HepG2 (cell line): ENCODE data around the gene SEMA6B. TPM values are rescaled to one million over a fixed set of nuclear protein-coding genes. Genes with fewer than 3 reads are reported as not detected.

Experiments used
- ATAC-seq: fragments of 200-7000 bp; cut with Tn5 transposase; 3 replicates; pipeline ENCODE4 v1.9.1; 2020; ENCODE audit warnings: mild to moderate bottlenecking, moderate library complexity
- BruUV-seq: library from RNA; stranded (reverse); fragments of 400-500 nt; replicated peaks from 2 replicates; lab custom pipeline; 2021; lab: Mats Ljungman, UMichigan
- CTCF ChIA-PET: fragments of 300-600 bp; formaldehyde crosslinking; extraction: SDS; loops from one replicate; lab custom pipeline; 2021; ENCODE audit warnings: low total read pairs, inconsistent platforms, low intra/inter-chr PET ratio; lab: Yijun Ruan, JAX
- POLR2A ChIA-PET: fragments of 350-600 bp; sonication (Branson Sonifier 250); formaldehyde crosslinking; loops from one replicate; lab custom pipeline; 2020; ENCODE audit warnings: antibody characterized with exemption, inconsistent platforms; lab: Yijun Ruan, JAX
- DNase-seq: peaks from one replicate; pipeline ENCODE4 v3.0.0-alpha.2; 2015; ENCODE audit warnings: low spot score
- FAIRE-seq: peaks from 3 replicates; lab custom pipeline; 2011; peaks lifted over from hg19 to GRCh38; lab: Jason Lieb, UNC
- H2AFZ ChIP-seq: one replicate; pipeline ENCODE4 v1.6.1; 2011; ENCODE audit warnings: low read length, inconsistent platforms
- H3K27ac ChIP-seq: fragments of 300-600 bp; 3 replicates; pipeline ENCODE4 v1.8.0; 2011; ENCODE audit warnings: mixed run types, mild to moderate bottlenecking, mixed read lengths, low read length, inconsistent platforms; ENCODE audit not compliant: insufficient read depth; ENCODE audit errors: extremely low read length
- H3K27me3 ChIP-seq, 2 experiments: fragments of 200-600 bp in 1 of 2; 2 replicates in 1 of 2; 3 replicates in 1 of 2; pipeline versions ENCODE4 v1.6.0 to v1.8.0; 2011; ENCODE audit warnings: low read length in 2 of 2, mild to moderate bottlenecking in 2 of 2, moderate library complexity in 2 of 2, inconsistent platforms in 1 of 2; ENCODE audit not compliant: insufficient read depth in 2 of 2, control insufficient read depth in 1 of 2
- H3K36me3 ChIP-seq, 2 experiments: fragments of 200-600 bp in 1 of 2; replicated peaks in 1 of 2; 2 replicates in 1 of 2; 3 replicates in 1 of 2; pipeline versions ENCODE4 v1.5.1 to v1.8.0; 2011; ENCODE audit warnings: low read length in 2 of 2, inconsistent platforms in 1 of 2; ENCODE audit not compliant: insufficient read depth in 2 of 2, control insufficient read depth in 1 of 2
- H3K4me1 ChIP-seq: 2 replicates; pipeline ENCODE4 v1.5.1; 2012; ENCODE audit warnings: low read length, inconsistent platforms; ENCODE audit not compliant: insufficient read depth
- H3K4me2 ChIP-seq: 2 replicates; pipeline ENCODE4 v1.6.0; 2011; ENCODE audit warnings: low read depth, low read length, inconsistent platforms
- H3K4me3 ChIP-seq, 3 experiments: fragments of 200-600 bp in 1 of 3; sonication (generic), shearing (Covaris generic) in 1 of 3; replicated peaks in 1 of 3; 2 replicates each; pipeline ENCODE4 v1.5.1; 2011 to 2016; ENCODE audit warnings: low read length in 3 of 3, inconsistent platforms in 2 of 3, low read depth in 2 of 3, mild to moderate bottlenecking in 2 of 3, control low read depth in 1 of 3, mixed read lengths in 1 of 3; ENCODE audit not compliant: insufficient read depth in 1 of 3
- H3K79me2 ChIP-seq: one replicate; pipeline ENCODE4 v1.6.1; 2011; ENCODE audit warnings: low read length, inconsistent platforms; ENCODE audit not compliant: insufficient read depth
- H3K9ac ChIP-seq: 2 replicates; pipeline ENCODE4 v1.6.0; 2011; ENCODE audit warnings: mild to moderate bottlenecking, low read depth, low read length, inconsistent platforms; ENCODE audit not compliant: insufficient read depth
- H3K9me3 ChIP-seq: 2 replicates; pipeline ENCODE4 v1.5.1; 2012; ENCODE audit warnings: mild to moderate bottlenecking, low read length
- H4K20me1 ChIP-seq: 2 replicates; pipeline ENCODE4 v1.6.0; 2011; ENCODE audit warnings: inconsistent platforms, mild to moderate bottlenecking, low read length, moderate library complexity; ENCODE audit not compliant: insufficient read depth
- ADNP ChIP-seq: sonication (generic); formaldehyde crosslinking; IDR thresholded peaks from 2 replicates; pipeline ENCODE4 v1.4.0; 2020; ENCODE audit warnings: missing genetic modification reagents
- GABPB1 ChIP-seq: IDR thresholded peaks from 2 replicates; pipeline ENCODE4 v1.6.1; 2016; ENCODE audit warnings: mild to moderate bottlenecking, missing genetic modification reagents, moderate library complexity, missing compliant biosample characterization
- LRRFIP1 ChIP-seq: sonication (generic); formaldehyde crosslinking; conservative IDR thresholded peaks from 2 replicates; pipeline ENCODE4 v1.4.0; 2020; ENCODE audit warnings: missing genetic modification reagents
- NFKB2 ChIP-seq: sonication (generic); formaldehyde crosslinking; IDR thresholded peaks from 2 replicates; pipeline ENCODE4 v1.4.0; 2020; ENCODE audit warnings: missing genetic modification reagents, borderline replicate concordance
- SNRNP70 ChIP-seq: fragments of 200-400 bp; formaldehyde crosslinking; IDR thresholded peaks from 2 replicates; pipeline ENCODE4 v1.6.1; 2017; ENCODE audit warnings: mild to moderate bottlenecking, low read depth, low read length, moderate library complexity
- TGIF2 ChIP-seq: IDR thresholded peaks from 2 replicates; pipeline ENCODE4 v1.6.1; 2016; ENCODE audit warnings: control low read depth, missing compliant biosample characterization
- ZFP36 ChIP-seq: fragments of 150-350 bp; IDR thresholded peaks from 2 replicates; pipeline ENCODE4 v1.6.1; 2018; ENCODE audit warnings: borderline replicate concordance, low read length, low read depth; ENCODE audit not compliant: partially characterized antibody
- ZKSCAN1 ChIP-seq: fragments of 150-350 bp; IDR thresholded peaks from 2 replicates; pipeline ENCODE4 v1.6.1; 2014; ENCODE audit warnings: low read length
- ZKSCAN8 ChIP-seq: IDR thresholded peaks from 2 replicates; pipeline ENCODE4 v1.6.1; 2016; ENCODE audit warnings: borderline replicate concordance, missing genetic modification reagents, missing compliant biosample characterization
- ZMYM3 ChIP-seq: sonication (generic); formaldehyde crosslinking; IDR thresholded peaks from 2 replicates; pipeline ENCODE4 v1.5.1; 2020; ENCODE audit warnings: mild to moderate bottlenecking, missing genetic modification reagents
- ZNF75D ChIP-seq: sonication (generic); formaldehyde crosslinking; IDR thresholded peaks from 2 replicates; pipeline ENCODE4 v1.8.1; 2023; ENCODE audit warnings: missing genetic modification reagents, mild to moderate bottlenecking, borderline replicate concordance
- WGBS: methylation state at CpG from one replicate; pipeline ENCODE4 v1.1.6; 2017; ENCODE audit warnings: low lambda C conversion rate; 5-methylcytosine and 5-hydroxymethylcytosine counted together
- in situ Hi-C: cut with HindIII; loops from 2 replicates; pipeline ENCODE4 v1.10.0; 2017; ENCODE audit warnings: low pct_unique_long_range_greater_than_20kb; ENCODE audit not compliant: extremely low pct_ligation_motif_present
- intact Hi-C: fragments of 100-400 bp; cut with micrococcal nuclease; formaldehyde crosslinking; loops from one replicate; pipeline ENCODE4 v1.10.0; 2022; ENCODE audit not compliant: unreplicated experiment
- polyA plus RNA-seq, 8 experiments: library from polyadenylated mRNA; depleted of rRNA in 3 of 8; stranded (reverse) in 7 of 8; unstranded in 1 of 8; fragments of >200 nt; fragmentation: Illumina TruSeq in 4 of 8; extraction: Trizol in 4 of 8; gene quantifications; 2 replicates each; pipeline versions ENCODE4 v1.2.1 to v1.2.3, GENCODE V29; 2011 to 2016; ENCODE audit warnings: low read depth in 4 of 8, missing spikeins in 1 of 8, mixed read lengths in 1 of 8; ENCODE audit not compliant: insufficient read depth in 1 of 8
- total RNA-seq, 5 experiments: library from RNA; depleted of rRNA; stranded (reverse); fragments of >200 nt; fragmentation: Illumina TruSeq; extraction: Trizol; gene quantifications; 2 replicates each; pipeline ENCODE4 v1.2.3, GENCODE V29; 2016; ENCODE audit warnings: low read depth in 1 of 5
- TF ChIP-seq, protein P1 (sequence below): IDR thresholded peaks from 2 replicates; pipeline ENCODE4 v1.6.1; 2016; ENCODE audit warnings: missing compliant biosample characterization, missing genetic modification reagents, borderline replicate concordance

The SEMA6B gene
- total and polyA plus RNA-seq, 2 of the 13 experiments (the other 11 are each of a cell fraction or from before 2014, with no cell fraction given), result 45.5 to 67.1 TPM

- Histone ChIP-seq H4K20me1 (no peaks in the 10 kb centered on the region), H3K4me3 (no peak overlapping the region), H2AFZ (no peak overlapping the region), H3K79me2 (peaks cover 3% of the 10 kb centered on the region), H3K4me2 (0 out of 2 replicates have a peak overlapping the region, but pooled peaks have one; percentile 0), H3K9me3 (no peaks in the 10 kb centered on the region), H3K36me3 (no peaks in the 10 kb centered on the region), H3K9ac (no peak overlapping the region), H3K27me3 (peaks cover 0 to 5% of the 10 kb centered on the region in 2 experiments; a peak in 1 of 5 replicates), H3K4me1 (peaks cover 88% of the 10 kb centered on the region), H3K27ac (no peak overlapping the region)
- DNase-seq (no peak), ATAC-seq (no peak), FAIRE-seq (no peak)
- intact Hi-C loops (loop anchor here (5.0 kb wide), 1 partner anchor 36 kb away; no protein-coding TSS in a partner anchor), in situ Hi-C loops (no loop called here)
- WGBS, result 53% methylated on average over 4 of the region's 6 CpGs
- ChIA-PET POLR2A (no interaction called here), CTCF (no interaction called here)
- no TSS peak for BruUV-seq
- TF ChIP-seq ZKSCAN8 (peak; percentile 98), ZKSCAN1 (peak; percentile 74; the same call in 1 of the 2 replicates)
- TF ChIP-seq, protein P1, sequence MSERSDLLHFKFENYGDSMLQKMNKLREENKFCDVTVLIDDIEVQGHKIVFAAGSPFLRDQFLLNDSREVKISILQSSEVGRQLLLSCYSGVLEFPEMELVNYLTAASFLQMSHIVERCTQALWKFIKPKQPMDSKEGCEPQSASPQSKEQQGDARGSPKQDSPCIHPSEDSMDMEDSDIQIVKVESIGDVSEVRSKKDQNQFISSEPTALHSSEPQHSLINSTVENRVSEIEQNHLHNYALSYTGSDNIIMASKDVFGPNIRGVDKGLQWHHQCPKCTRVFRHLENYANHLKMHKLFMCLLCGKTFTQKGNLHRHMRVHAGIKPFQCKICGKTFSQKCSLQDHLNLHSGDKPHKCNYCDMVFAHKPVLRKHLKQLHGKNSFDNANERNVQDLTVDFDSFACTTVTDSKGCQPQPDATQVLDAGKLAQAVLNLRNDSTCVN, result no peak
These were observed 26.8 kb upstream of the SEMA6B start for GRCh38 chr19:4586245-4586644.

DNA sequence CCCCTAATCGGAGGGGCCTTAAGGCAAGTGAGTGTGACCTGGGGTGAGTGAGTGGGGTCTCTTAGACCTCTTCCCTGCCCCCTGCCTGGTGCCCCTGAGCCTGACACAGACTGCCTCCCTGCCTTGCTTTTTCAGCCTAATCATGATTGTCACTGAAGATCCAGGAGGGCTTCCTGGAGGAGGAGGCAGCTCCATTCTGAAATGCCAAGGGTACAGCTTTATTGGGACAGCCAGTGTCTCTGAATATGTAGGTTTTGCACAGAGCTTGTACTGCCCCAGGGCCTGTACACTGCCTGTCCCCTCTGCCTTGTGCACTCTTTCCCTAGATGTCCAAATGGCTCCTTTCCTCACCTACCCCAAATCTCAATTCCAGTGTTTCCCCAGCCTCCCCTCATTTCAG is 26.1 kb upstream of the SEMA6B start:
- no peak overlapping the region for H3K9ac ChIP-seq
- H3K4me1 ChIP-seq, result peaks cover 85% of the 10 kb centered on the region
- FAIRE-seq (no peak), ATAC-seq (no peak), DNase-seq (no peak)
- peaks cover 7% of the 10 kb centered on the region for H3K79me2 ChIP-seq
- H4K20me1 ChIP-seq, result no peaks in the 10 kb centered on the region
- intact Hi-C loops (loop anchor here (5.0 kb wide), 1 partner anchor 37 kb away; no protein-coding TSS in a partner anchor), in situ Hi-C loops (no loop called here)
- no peaks in the 10 kb centered on the region for H3K9me3 ChIP-seq
- H3K27me3 ChIP-seq, result no peaks in the 10 kb centered on the region
- CTCF ChIA-PET, result no interaction called here
- no peak overlapping the region for H3K4me3 ChIP-seq
- H3K36me3 ChIP-seq, result no peaks in the 10 kb centered on the region
- POLR2A ChIA-PET, result no interaction called here
- no peak overlapping the region for H2AFZ ChIP-seq
- H3K4me2 ChIP-seq, result no peak overlapping the region
- H3K27ac ChIP-seq, result no peak overlapping the region
- BruUV-seq, result no TSS peak
- 100% methylated on average over 1 of the region's 1 CpG for WGBS
- TF ChIP-seq NFKB2 (CRISPR knock-in tag) (no peak), ADNP (CRISPR knock-in tag) (0 out of 2 replicates have a peak, but pooled peaks have one; percentile 62), SNRNP70 (no peak), LRRFIP1 (CRISPR knock-in tag) (no peak), ZMYM3 (CRISPR knock-in tag) (peak; percentile 91), TGIF2 (CRISPR knock-in tag) (0 out of 2 replicates have a peak, but pooled peaks have one; percentile 22), ZFP36 (peak; percentile 99), ZNF75D (no peak), GABPB1 (CRISPR knock-in tag) (no peak)
